Motor neuron (in vitro differentiated cells): Measurements from ENCODE around the gene LIMS3. TPM values are rescaled to one million over a fixed set of nuclear protein-coding genes. Genes with fewer than 3 reads are reported as not detected.
"Not testable (repeated sequence)": the region's sequence is repeated elsewhere in the genome, so short reads cannot be mapped to it uniquely, and the experiment has no call there.

ENCODE experiments used
- ATAC-seq, 8 experiments: fragments of 200-7000 bp; cut with Tn5 transposase; replicated peaks in 6 of 8; 2 replicates each; pipeline ENCODE4 v1.8.0; 2021; ENCODE audit warnings: mild to moderate bottlenecking in 8 of 8, moderate library complexity in 8 of 8
- H3K27ac ChIP-seq, 2 donors: fragments of 250-450 bp; sonication (Bioruptor Pico); 2 replicates each; pipeline ENCODE4 v1.9.0; 2021; ENCODE audit warnings: antibody characterized with exemption in 2 of 2, mild to moderate bottlenecking in 2 of 2, moderate library complexity in 1 of 2
- H3K4me1 ChIP-seq, 2 donors: fragments of 250-450 bp; sonication (Bioruptor Pico); replicated peaks in 1 of 2; 2 replicates each; pipeline ENCODE4 v1.6.1; 2021; ENCODE audit warnings: antibody characterized with exemption in 2 of 2, mild to moderate bottlenecking in 2 of 2, moderate library complexity in 1 of 2
- H3K4me3 ChIP-seq, 5 donors: fragments of 250-450 bp; sonication (Bioruptor Pico); 2 replicates each; pipeline ENCODE4 v1.9.0; 2021; ENCODE audit warnings: antibody characterized with exemption in 5 of 5, mild to moderate bottlenecking in 5 of 5, moderate library complexity in 4 of 5
- WGBS, 10 experiments: fragments of 450-650 bp; shearing (Covaris generic); methylation state at CpG; one replicate each; pipeline ENCODE4 v1.0.0; 2022; 5-methylcytosine and 5-hydroxymethylcytosine counted together
- in situ Hi-C, 9 experiments: fragments of 400-800 bp; cut with MboI; loops; one replicate each; pipeline ENCODE4 v1.15.0; 2021; ENCODE audit warnings: low sequenced_read_pairs in 9 of 9, low pct_unique_long_range_greater_than_20kb in 2 of 9; ENCODE audit not compliant: unreplicated experiment in 9 of 9
- total RNA-seq, 8 experiments: library from RNA; unstranded; fragments of 300-600 nt; gene quantifications; 2 replicates each; pipeline versions ENCODE4 v1.2.3 to v1.2.4, GENCODE V29; 2022

The LIMS3 gene
- 1 to 10 TPM in 3 of 8 experiments, under 1 TPM in 3, not detected in 2; 0.38 to 3.2 (median 0.98) TPM for total RNA-seq

GRCh38 chr2:109898462-109899336, at the start of gene LIMS3:
Gene LIMS3 (plus strand): TSS chr2:109898688. CDS start chr2:109898729, 41 bp downstream.
- in situ Hi-C loops, H3K27ac ChIP-seq, H3K4me3 ChIP-seq, H3K4me1 ChIP-seq: not testable (repeated sequence)
- WGBS, 10 experiments: no CpG with 5 or more reads among the region's 28 CpGs
- peak in 7 of 8 experiments; percentile 8 to 91 (median 89) for ATAC-seq

- H3K4me1 ChIP-seq, H3K27ac ChIP-seq, in situ Hi-C loops, H3K4me3 ChIP-seq: not testable (repeated sequence)
- ATAC-seq: peak in 3 of 8 experiments; percentile 76 to 90 (median 87)
- WGBS, 10 experiments: no CpG with 5 or more reads among the region's 8 CpGs
These were observed 27.2 kb upstream of the LIMS3 start for GRCh38 chr2:109871129-109871751.

DNA sequence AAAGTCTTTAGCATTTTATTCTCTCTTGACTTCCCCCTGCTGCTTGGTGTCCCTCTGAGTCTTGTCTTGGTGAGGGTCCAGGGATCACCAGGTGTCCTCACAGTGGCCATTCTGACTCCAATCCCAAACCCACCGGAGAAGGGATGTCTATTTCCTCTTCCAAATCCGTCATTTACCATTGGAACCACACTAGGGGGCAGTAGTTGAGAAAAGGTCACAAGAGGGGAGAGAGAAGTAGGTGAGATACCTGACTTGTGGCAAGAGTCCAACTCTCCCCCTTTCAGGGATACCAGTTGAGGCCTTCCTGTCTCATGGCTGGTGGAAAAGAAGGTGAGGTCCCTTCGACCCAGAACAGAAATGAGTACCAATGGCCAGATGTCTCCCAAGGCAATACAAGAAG, 21.9 kb upstream of the LIMS3 start:
- H3K4me3 ChIP-seq, in situ Hi-C loops, H3K4me1 ChIP-seq, ATAC-seq, H3K27ac ChIP-seq: not testable (repeated sequence)
- no CpG with 5 or more reads among the region's 3 CpGs for WGBS, 10 experiments

DNA sequence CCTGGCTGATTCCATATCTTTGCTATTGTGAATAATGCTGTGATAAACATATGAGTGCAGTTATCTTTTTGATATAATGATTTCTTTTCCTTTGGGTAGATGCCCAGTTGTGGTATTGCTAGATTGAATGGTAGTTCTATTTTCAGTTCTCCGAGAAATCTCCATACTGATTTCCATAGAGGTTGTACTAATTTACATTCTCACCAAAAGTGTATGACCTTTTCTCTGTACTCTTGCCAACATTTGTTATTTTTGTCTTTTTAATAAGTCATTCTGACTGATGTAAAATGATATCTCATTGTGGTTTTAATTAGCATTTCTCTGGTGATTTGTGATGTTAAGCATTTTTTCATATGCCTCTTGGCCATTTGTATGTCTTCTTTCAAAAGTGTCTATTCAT, 16.4 kb upstream of the LIMS3 start:
- in situ Hi-C loops, H3K4me1 ChIP-seq, H3K27ac ChIP-seq, H3K4me3 ChIP-seq: not testable (repeated sequence)
- ATAC-seq: peak in 3 of 8 experiments; percentile 54 to 91 (median 89)
- no CpG with 5 or more reads among the region's 1 CpG for WGBS, 10 experiments

DNA sequence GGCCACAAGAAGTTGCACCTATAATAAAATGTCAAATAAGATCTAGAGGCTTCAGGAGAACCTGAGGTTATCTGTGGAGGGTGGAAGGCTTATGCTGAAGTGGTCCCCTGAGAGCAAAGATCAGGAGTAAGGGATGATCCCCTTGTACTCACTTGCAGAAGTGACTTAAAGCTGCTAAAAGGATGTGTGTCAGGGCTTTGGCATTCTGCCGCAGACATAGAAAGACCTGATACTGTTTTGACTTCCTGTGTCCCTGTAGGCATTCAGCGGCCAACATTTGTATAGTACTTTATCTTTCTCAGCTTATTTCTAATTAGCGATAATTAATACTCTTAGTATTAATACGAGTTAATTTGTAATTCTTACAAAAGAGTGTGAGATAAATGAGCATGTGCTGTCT, 10.1 kb upstream of the LIMS3 start:
- H3K27ac ChIP-seq, ATAC-seq, H3K4me3 ChIP-seq, in situ Hi-C loops, H3K4me1 ChIP-seq: not testable (repeated sequence)
- no CpG with 5 or more reads among the region's 4 CpGs for WGBS, 10 experiments

GRCh38 chr2:109889909-109890308, 8.6 kb upstream of the LIMS3 start:
- H3K4me3 ChIP-seq, H3K27ac ChIP-seq, H3K4me1 ChIP-seq, in situ Hi-C loops: not testable (repeated sequence)
- ATAC-seq: peak in 3 of 8 experiments; percentile 42 to 75 (median 72)
- no CpG with 5 or more reads among the region's 4 CpGs for WGBS, 10 experiments

GRCh38 chr2:109891024-109891423, 7.5 kb upstream of the LIMS3 start:
- ATAC-seq, H3K4me1 ChIP-seq, H3K4me3 ChIP-seq, H3K27ac ChIP-seq, in situ Hi-C loops: not testable (repeated sequence)
- WGBS, 10 experiments: no CpG with 5 or more reads among the region's 4 CpGs

DNA sequence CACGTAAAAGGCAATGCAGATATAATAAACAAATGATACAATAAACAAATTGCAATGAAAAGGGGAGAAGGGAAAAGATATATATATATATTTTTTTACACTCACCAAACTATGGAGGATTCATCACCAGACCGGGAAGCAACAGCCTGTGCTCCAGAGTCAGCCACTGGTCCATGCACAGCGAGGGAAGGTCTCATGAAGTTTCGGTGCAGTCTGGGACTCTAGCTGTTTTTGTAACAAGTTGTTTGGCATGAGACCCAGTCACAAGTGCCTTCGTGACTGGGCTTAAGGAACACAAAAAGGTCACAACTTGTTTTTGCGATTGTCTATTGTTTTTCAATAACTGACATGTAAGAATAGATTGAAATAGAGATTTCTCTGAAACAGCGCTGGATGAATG, 4.8 kb upstream of the LIMS3 start:
- in situ Hi-C loops, H3K4me1 ChIP-seq, H3K4me3 ChIP-seq, ATAC-seq, H3K27ac ChIP-seq: not testable (repeated sequence)
- WGBS, 10 experiments: no CpG with 5 or more reads among the region's 7 CpGs

GRCh38 chr2:109894141-109894540, 4.3 kb upstream of the LIMS3 start:
- ATAC-seq, H3K4me1 ChIP-seq, H3K27ac ChIP-seq, H3K4me3 ChIP-seq, in situ Hi-C loops: not testable (repeated sequence)
- no CpG with 5 or more reads among the region's 6 CpGs for WGBS, 10 experiments

DNA sequence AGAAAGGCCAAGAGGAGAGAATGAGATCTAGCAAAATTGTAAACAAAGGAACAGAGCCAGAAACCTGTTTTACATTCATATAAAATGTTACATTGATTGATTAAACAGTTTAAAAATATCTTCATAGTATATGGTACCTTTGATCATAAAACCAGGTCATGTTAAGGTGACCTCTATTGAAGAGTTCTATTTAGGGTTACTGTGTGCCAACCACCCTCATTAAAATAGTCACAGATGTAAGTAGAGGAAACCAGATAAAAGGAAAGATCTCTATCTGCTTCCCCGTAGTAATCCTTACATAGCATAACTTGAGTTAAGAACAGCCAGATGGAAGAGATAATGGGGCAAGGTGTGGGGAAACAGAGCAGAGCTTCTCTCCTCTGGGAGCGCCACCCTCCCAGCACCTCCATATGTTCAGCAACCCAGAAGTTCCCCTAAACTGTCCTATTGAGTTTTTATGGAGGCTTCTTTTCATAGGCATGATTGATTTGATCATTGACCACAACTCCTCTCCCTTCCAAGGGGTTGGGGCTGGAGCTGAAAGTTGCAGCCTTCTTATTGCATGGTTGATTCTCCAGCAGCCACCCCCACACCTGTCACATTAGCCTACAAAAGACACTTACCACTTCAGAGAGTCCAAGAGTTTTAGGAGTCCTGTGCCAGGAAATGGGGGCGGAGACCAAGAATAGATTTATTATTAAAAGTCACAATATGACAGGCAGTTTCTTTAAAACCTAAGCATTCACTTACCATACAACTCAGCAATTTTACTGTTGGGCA, 3.2 kb upstream of the LIMS3 start:
- H3K27ac ChIP-seq, in situ Hi-C loops, ATAC-seq, H3K4me1 ChIP-seq, H3K4me3 ChIP-seq: not testable (repeated sequence)
- no CpG with 5 or more reads among the region's 3 CpGs for WGBS, 10 experiments

GRCh38 chr2:109896212-109896611, 2.3 kb upstream of the LIMS3 start:
- H3K4me3 ChIP-seq, H3K27ac ChIP-seq, H3K4me1 ChIP-seq, in situ Hi-C loops: not testable (repeated sequence)
- ATAC-seq: peak; percentile 39 to 94 (median 61)
- no CpG with 5 or more reads among the region's 4 CpGs for WGBS, 10 experiments

DNA sequence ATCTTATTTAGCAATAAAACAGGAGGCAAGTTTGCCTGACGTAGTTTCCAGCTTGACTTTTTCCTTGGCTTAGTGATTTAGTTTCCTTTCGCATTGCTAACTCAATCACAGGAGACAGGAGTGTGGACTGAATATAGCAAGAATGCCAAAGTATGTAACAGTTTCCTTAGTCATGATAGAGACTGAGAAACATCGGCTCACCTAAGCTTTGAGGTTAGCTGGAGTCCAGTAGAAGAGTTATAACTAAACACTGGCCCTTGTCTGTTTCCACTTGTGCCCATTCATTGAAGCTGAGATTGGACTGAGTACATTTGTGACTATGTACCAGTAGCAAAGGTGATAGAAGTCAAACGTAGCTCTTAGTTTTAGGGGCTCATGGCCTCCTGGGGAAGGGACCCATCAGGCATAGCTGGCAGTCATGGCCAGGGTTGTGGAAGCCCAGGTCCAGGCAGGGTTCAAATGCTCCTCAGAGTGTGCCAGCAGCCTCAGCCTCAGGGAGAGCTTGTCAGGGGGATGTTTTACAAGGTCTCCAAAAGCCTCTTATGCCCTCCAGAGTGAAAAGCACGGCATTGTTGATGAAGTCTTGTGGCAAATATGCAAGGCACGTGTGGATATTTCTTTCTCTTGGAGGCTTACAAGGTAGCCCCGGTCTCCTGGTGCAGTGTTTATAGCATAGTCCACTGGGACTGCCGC, 573 bp upstream of the LIMS3 start:
- H3K27ac ChIP-seq, in situ Hi-C loops, H3K4me1 ChIP-seq, H3K4me3 ChIP-seq: not testable (repeated sequence)
- peak in 1 of 8 experiments; percentile 63 for ATAC-seq
- no CpG with 5 or more reads among the region's 8 CpGs for WGBS, 10 experiments

- in situ Hi-C loops, H3K4me1 ChIP-seq, H3K27ac ChIP-seq, H3K4me3 ChIP-seq: not testable (repeated sequence)
- WGBS, 10 experiments: no CpG with 5 or more reads among the region's 8 CpGs
- peak; percentile 88 to 100 (median 100) for ATAC-seq
These were observed 7.3 kb downstream of the LIMS3 start for GRCh38 chr2:109905796-109906195.
